Epithelial cell of umbilical artery (primary cell): ENCODE results near the gene TRMT2B. TPM values are rescaled to one million over a fixed set of nuclear protein-coding genes. Genes with fewer than 3 reads are reported as not detected.

Experiments
- total RNA-seq: library from RNA; depleted of rRNA; stranded (reverse); fragments of >200 nt; gene quantifications from 2 replicates; pipeline ENCODE4 v1.2.3, GENCODE V29; 2014

Gene TRMT2B, protein sequence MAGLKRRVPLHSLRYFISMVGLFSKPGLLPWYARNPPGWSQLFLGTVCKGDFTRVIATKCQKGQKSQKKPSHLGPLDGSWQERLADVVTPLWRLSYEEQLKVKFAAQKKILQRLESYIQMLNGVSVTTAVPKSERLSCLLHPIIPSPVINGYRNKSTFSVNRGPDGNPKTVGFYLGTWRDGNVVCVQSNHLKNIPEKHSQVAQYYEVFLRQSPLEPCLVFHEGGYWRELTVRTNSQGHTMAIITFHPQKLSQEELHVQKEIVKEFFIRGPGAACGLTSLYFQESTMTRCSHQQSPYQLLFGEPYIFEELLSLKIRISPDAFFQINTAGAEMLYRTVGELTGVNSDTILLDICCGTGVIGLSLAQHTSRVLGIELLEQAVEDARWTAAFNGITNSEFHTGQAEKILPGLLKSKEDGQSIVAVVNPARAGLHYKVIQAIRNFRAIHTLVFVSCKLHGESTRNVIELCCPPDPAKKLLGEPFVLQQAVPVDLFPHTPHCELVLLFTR
- total RNA-seq = 14.3 and 27.2 TPM in 2 replicates

DNA sequence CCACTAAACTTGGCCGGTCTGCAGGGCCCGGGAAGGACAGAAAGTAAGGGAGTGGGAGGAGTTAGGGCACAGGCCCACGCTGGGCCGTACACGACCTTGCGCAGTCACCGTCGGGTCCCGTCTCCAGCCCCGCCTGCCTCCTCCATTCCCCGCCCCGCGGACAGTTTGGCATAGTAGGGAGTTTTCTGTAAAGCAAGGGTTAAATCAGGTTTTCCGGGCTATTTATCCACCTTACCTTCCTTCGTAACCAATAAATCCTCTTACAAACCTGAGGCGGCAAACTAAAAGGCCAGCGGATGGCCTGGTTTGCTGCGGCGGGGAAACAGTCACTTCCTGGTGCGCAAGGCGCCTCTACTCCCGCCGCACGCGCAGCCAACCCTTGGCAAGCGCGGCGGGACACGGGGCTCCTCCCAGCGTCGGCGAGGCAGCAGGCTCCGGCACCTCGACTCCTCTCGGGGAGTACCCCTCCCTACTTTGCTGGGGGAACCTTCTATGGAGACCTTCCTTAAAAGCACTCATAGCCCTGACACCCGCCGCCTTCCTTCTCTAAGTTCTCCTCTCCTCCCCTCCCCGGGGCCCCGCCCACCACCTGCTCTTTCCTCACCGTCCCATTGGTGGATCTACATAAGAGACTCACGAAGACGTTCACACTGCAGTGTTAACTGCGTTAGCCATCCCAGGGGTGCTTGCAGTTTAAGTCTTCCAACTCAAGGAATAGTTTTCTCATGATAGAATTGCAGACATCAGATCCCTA is at the start of gene TRMT2B:
TRMT2B (minus strand) TSS at position 563 of the 754 bp plus-strand sequence. CDS start 9,822 bp downstream, outside the sequence.

DNA sequence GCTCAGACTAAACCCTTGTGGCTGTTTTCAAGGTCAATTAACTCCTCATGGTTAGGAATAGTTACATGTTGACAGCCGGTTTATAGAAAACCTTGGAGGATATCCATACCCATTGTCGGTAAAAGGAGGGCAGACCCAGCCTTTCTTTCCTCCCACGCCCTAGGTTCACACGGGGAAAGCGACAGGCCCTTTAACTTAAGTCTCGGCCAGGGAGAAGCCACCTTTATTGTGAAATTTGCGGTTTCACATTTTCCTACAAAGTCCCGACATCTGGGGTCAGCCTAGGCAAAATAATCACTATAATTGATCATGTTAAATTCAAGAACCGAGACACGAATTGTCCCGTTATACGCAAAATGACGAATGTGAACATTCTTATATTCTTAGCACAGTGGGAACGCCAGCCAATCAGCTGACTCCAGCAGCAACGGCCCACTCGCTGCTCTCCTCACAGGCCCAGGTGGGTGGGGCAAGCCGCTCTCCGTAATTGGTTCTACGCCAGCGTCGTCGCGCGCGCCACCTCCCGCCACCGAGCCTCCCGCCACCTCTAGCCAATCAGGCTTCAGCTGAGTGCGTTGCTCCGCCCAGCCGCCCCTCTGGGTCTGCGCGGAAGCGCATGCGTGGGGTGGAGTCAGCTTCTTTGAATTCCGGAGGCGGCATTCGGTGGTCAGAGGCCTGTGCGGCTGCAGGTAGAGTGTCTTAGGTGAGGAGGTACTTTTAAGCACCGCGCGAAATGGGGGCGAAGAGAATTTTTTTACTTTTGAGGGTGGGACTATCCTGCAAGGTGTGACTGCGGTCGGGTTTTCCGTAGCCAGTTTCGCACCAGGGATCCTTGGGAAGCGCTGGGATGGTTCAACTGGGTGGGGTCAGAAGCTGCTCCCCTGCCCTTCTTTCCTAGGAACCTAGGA is 45.9 kb upstream of the TRMT2B start, which contains the start of gene CENPI:
CENPI (plus strand) TSS at position 659 of the 908 bp plus-strand sequence. CDS start 2,867 bp downstream, outside the sequence.

DNA sequence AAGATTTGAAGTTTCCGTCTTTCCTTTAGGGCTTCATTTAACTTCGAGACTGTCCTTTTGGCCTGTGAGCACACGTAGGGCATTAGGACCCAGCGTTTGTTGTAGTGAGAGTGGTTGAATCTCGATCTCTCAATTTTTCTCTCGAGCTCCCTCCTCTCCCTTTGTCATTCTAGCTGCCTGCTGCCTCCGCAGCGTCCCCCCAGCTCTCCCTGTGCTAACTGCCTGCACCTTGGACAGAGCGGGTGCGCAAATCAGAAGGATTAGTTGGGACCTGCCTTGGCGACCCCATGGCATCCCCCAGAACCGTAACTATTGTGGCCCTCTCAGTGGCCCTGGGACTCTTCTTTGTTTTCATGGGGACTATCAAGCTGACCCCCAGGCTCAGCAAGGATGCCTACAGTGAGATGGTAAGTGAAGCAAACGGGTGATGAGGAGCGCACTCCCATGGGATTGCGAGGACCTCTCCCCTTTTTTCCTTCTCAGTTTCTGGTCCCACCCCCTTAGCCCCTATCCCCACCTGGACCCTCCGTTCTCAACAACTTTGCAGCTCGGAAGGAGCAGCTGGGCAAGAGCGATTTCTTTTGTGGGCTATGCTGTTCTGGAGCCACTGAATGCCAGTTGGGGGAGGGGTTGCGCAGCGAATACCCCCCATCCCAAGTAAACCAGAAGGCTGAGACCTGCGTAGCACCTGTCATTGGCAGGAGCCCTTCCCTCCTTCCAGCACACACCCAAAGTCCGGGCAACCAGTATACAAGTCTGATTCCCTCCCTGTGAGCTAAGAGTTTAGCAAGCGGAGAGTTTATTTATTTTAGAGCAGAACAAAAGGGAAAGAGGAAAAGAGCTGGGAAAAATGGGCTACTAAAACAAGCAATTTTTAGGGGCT is 27.0 kb upstream of the TRMT2B start, which contains the start of gene TMEM35A:
TMEM35A (plus strand) TSS at position 164 of the 883 bp plus-strand sequence; CDS start at position 288, 124 bp downstream.

DNA sequence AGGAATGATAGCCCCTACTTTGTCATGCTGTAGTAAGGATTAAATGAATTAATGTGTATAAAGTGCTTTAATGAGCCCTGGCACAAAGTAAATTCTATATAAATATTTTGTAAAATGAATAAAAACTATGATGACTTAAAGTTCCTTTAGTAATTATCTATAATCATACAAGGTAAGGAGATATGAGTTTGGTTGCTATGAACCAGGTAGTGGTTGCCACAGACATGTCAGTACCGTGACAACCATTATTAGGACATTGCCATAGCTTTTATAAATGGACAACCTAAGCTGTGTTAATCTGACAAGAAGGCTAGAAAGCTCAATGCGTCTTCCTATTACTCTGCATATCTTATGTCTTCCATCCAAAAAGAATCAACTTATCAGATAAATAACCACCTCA is 82.5 kb downstream of the TRMT2B start, which contains the start of gene ARL13A:
ARL13A (plus strand) TSS at position 301 of the 400 bp plus-strand sequence. CDS start 3,982 bp downstream, outside the sequence.

Other genes with a start within 250 kb of the TRMT2B start
- 19.2 and 26.6 TPM in 2 replicates for gene CSTF2, start 231.7 kb downstream of the TRMT2B start, total RNA-seq
- not detected in 2 replicates for gene NOX1, start 177.8 kb downstream of the TRMT2B start, total RNA-seq
- gene XKRX, start 123.2 kb downstream of the TRMT2B start, total RNA-seq = under 0.01 and 0.15 TPM in 2 replicates
- gene ARL13A, start 82.4 kb downstream of the TRMT2B start, total RNA-seq = not detected in 2 replicates
- 6.1 and 6.5 TPM in 2 replicates for gene TMEM35A, start 26.8 kb upstream of the TRMT2B start, total RNA-seq
- gene CENPI, start 46.1 kb upstream of the TRMT2B start, total RNA-seq = 26.0 and 32.4 TPM in 2 replicates
- 0.15 and 0.32 TPM in 2 replicates for gene DRP2, start 167.7 kb upstream of the TRMT2B start, total RNA-seq
- gene TAF7L, start 239.2 kb upstream of the TRMT2B start, total RNA-seq = 0.30 and 1.6 TPM in 2 replicates